HEK293T (cell line): ENCODE measurements around the gene CFP.

Experiments used
- CTCF ChIA-PET: fragments of 350-600 bp; formaldehyde crosslinking; extraction: SDS; loops from one replicate; lab custom pipeline; 2021; ENCODE audit warnings: antibody characterized with exemption, inconsistent platforms; lab: Yijun Ruan, JAX
- POLR2A ChIA-PET: fragments of 350-600 bp; formaldehyde crosslinking; extraction: SDS; loops from one replicate; lab custom pipeline; 2020; ENCODE audit warnings: antibody characterized with exemption, inconsistent platforms; lab: Yijun Ruan, JAX
- DNase-seq: peaks from one replicate; pipeline ENCODE4 v3.0.0; 2012; ENCODE audit warnings: mixed read lengths; ENCODE audit errors: extremely low spot score
- ARNT ChIP-seq: fragments of 450-650 bp; IDR thresholded peaks from 2 replicates; pipeline ENCODE4 v1.6.1; 2017; ENCODE audit warnings: mild to moderate bottlenecking
- BHLHE40 ChIP-seq: fragments of 450-650 bp; IDR thresholded peaks from 2 replicates; pipeline ENCODE4 v1.6.1; 2016; ENCODE audit warnings: mild to moderate bottlenecking, moderate library complexity, borderline replicate concordance
- CTBP1 ChIP-seq: fragments of 450-650 bp; IDR thresholded peaks from 2 replicates; pipeline ENCODE4 v1.6.1; 2016; ENCODE audit warnings: borderline replicate concordance
- ELF4 ChIP-seq: fragments of 450-650 bp; IDR thresholded peaks from 2 replicates; pipeline ENCODE4 v1.6.1; 2017; ENCODE audit warnings: antibody characterized with exemption
- FOXA1 ChIP-seq: fragments of 450-650 bp; IDR thresholded peaks from 2 replicates; pipeline ENCODE4 v1.6.1; 2016; ENCODE audit warnings: mild to moderate bottlenecking
- FOXK2 ChIP-seq: fragments of 450-650 bp; IDR thresholded peaks from 2 replicates; pipeline ENCODE4 v1.6.1; 2016; ENCODE audit warnings: mild to moderate bottlenecking
- FOXM1 ChIP-seq: fragments of 450-650 bp; IDR thresholded peaks from 2 replicates; pipeline ENCODE4 v1.6.1; 2017; ENCODE audit warnings: mild to moderate bottlenecking, borderline replicate concordance
- HDGF ChIP-seq: fragments of 450-650 bp; IDR thresholded peaks from 2 replicates; pipeline ENCODE4 v1.6.1; 2017; ENCODE audit warnings: antibody characterized with exemption, borderline replicate concordance
- L3MBTL2 ChIP-seq: fragments of 450-650 bp; conservative IDR thresholded peaks from 2 replicates; pipeline ENCODE4 v1.6.1; 2016; ENCODE audit warnings: mild to moderate bottlenecking
- LEF1 ChIP-seq: fragments of 450-650 bp; IDR thresholded peaks from 2 replicates; pipeline ENCODE4 v1.6.1; 2017; ENCODE audit warnings: mild to moderate bottlenecking, borderline replicate concordance
- NFRKB ChIP-seq: fragments of 450-650 bp; IDR thresholded peaks from 2 replicates; pipeline ENCODE4 v1.6.1; 2016; ENCODE audit warnings: mild to moderate bottlenecking, moderate library complexity
- SP1 ChIP-seq: fragments of 450-650 bp; IDR thresholded peaks from 2 replicates; pipeline ENCODE4 v1.6.1; 2017
- SUZ12 ChIP-seq: fragments of 450-650 bp; IDR thresholded peaks from 2 replicates; pipeline ENCODE4 v1.6.1; 2016; ENCODE audit warnings: mild to moderate bottlenecking
- TARDBP ChIP-seq: fragments of 450-650 bp; IDR thresholded peaks from 2 replicates; pipeline ENCODE4 v1.6.1; 2016
- ZNF384 ChIP-seq: fragments of 450-650 bp; IDR thresholded peaks from 2 replicates; pipeline ENCODE4 v1.6.1; 2016
- TF ChIP-seq, protein P1 (sequence below): fragments of 450-650 bp; IDR thresholded peaks from 2 replicates; pipeline ENCODE4 v1.6.1; 2016

Gene CFP

GRCh38 chrX:47595716-47596251 lies 33.9 kb downstream of the CFP start:
- ChIA-PET CTCF (no interaction called here), POLR2A (no interaction called here)
- no peak for DNase-seq

GRCh38 chrX:47593522-47593921 lies 36.2 kb downstream of the CFP start:
- no peak for DNase-seq
- TF ChIP-seq ARNT (no peak), HDGF (no peak), FOXM1 (no peak), BHLHE40 (no peak), TARDBP (no peak), FOXA1 (no peak), SUZ12 (no peak), LEF1 (no peak), NFRKB (no peak), ELF4 (no peak), L3MBTL2 (no peak), ZNF384 (no peak), CTBP1 (no peak), SP1 (no peak), FOXK2 (no peak)
- TF ChIP-seq, protein P1, sequence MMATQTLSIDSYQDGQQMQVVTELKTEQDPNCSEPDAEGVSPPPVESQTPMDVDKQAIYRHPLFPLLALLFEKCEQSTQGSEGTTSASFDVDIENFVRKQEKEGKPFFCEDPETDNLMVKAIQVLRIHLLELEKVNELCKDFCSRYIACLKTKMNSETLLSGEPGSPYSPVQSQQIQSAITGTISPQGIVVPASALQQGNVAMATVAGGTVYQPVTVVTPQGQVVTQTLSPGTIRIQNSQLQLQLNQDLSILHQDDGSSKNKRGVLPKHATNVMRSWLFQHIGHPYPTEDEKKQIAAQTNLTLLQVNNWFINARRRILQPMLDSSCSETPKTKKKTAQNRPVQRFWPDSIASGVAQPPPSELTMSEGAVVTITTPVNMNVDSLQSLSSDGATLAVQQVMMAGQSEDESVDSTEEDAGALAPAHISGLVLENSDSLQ: no peak
- ChIA-PET POLR2A (no interaction called here), CTCF (interaction anchor here (0.9 kb wide), 1 partner anchor 88 kb away, joined by 3 read pairs; no protein-coding TSS in a partner anchor)

More at GRCh38 chrX:47595716-47596251, 33.9 kb downstream of the CFP start:
- TF ChIP-seq FOXK2: no peak
- no peak for TF ChIP-seq BHLHE40
- no peak for TF ChIP-seq SUZ12
- no peak for TF ChIP-seq ZNF384
- TF ChIP-seq SP1: no peak
- no peak for TF ChIP-seq CTBP1
- TF ChIP-seq HDGF: no peak
- no peak for TF ChIP-seq ELF4
- TF ChIP-seq NFRKB: no peak
- TF ChIP-seq FOXA1: no peak
- TF ChIP-seq LEF1: no peak
- no peak for TF ChIP-seq TARDBP
- TF ChIP-seq FOXM1: no peak
- TF ChIP-seq L3MBTL2: no peak
- no peak for TF ChIP-seq ARNT
- TF ChIP-seq, protein P1: no peak

GRCh38 chrX:47590984-47591383 lies 38.7 kb downstream of the CFP start:
- ChIA-PET POLR2A (interaction anchor here (1.2 kb wide), 1 partner anchor 9 kb away, joined by 3 read pairs; the partner anchor contains the start of gene TIMP1), CTCF (no interaction called here)
- no peak for DNase-seq
- TF ChIP-seq HDGF (no peak), FOXM1 (no peak), ARNT (no peak), CTBP1 (no peak), TARDBP (no peak)

DNA sequence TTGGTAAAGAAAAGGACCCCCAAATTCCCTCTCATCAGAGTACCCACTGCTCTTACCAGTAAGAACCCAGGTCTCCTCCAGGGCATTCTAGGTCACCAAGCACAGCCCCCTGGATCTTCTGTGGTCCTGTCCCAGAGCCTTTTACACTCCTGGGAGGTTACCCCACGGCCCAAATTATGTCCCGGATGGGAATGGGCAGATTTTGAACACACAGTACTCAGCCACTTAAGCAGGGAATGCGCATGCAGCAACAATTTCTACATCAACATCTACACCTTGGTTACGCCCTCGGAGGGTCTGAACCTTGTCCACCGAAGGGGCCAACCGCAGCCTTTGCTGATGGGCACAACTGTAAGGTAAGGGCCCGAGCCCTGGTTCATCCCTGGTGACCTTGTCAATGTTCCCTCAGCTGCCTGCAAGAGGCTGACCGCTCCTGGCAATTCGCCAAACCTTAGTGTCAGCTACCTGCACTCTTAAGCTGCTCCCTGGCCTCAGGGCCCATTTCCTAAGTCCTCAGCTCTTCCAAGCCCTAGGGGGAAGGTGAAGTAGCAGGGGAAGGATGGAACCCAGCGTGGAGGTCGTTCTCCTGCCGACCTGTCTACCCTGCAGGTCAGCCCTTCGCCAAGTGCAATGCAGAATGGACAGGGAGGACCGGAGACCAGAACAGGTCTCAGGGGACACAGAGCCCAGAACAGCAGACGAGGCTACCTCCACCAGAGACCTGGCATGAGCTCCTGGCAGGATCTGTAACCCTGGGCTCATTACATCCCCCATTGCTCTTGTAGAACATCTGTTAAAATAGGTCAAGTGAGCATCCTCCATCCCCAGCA lies 41.6 kb downstream of the CFP start:
- TF ChIP-seq FOXK2: no peak
- no peak for TF ChIP-seq NFRKB
- TF ChIP-seq, protein P1: no peak
- TF ChIP-seq ELF4: no peak
- no peak for TF ChIP-seq TARDBP
- TF ChIP-seq SP1: no peak
- no peak for TF ChIP-seq SUZ12
- TF ChIP-seq BHLHE40: no peak
- no peak for TF ChIP-seq ARNT
- ChIA-PET CTCF (no interaction called here), POLR2A (no interaction called here)
- DNase-seq: no peak

- TF ChIP-seq SUZ12 (no peak), NFRKB (no peak), HDGF (no peak), LEF1 (no peak), ELF4 (no peak), CTBP1 (no peak), FOXK2 (no peak), TARDBP (no peak), BHLHE40 (no peak), FOXA1 (no peak), ZNF384 (no peak)
- TF ChIP-seq, protein P1: no peak
- POLR2A ChIA-PET: no interaction called here
Observed at GRCh38 chrX:47587091-47587891, 42.4 kb downstream of the CFP start.

More at GRCh38 chrX:47587091-47587891, 42.4 kb downstream of the CFP start:
- CTCF ChIA-PET: no interaction called here
- no peak for DNase-seq
